ENCODE data around the gene HBEGF.

Gene HBEGF

DNA sequence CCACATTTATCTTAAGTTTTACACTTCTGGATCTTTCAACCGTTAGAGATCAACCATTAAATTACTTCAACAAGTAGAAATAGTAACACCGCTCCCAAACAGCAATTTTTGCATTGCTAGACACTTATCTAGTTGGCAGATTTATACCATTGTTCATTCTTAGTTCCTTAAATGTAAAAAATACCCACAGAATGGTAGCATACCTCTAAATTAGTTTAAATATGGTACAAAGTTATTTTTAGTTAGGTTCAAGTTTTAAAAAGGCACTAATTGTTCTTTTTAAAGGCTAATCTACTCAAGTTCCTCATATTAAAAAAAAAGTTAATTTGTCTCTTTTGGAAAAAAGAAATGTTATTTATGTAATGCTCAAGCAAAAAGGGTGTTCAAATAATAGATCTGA lies 51.6 kb downstream of the HBEGF start:
- no peak overlapping the region for H3K18ac ChIP-seq (ENCODE audit: low read length)
- no peak overlapping the region for H4K12ac ChIP-seq (ENCODE audit: low read depth, low read length)
- H4K91ac ChIP-seq (ENCODE audit: low read depth, low read length) = no peak overlapping the region
- no peak overlapping the region for H2AK5ac ChIP-seq (ENCODE audit: low read length)
- no peak overlapping the region for H3K23ac ChIP-seq (ENCODE audit: low read length)
- H2AFZ ChIP-seq (ENCODE audit: insufficient read depth, low read length, poor library complexity) = no peak overlapping the region
- no peak overlapping the region for H2BK5ac ChIP-seq (ENCODE audit: low read depth, low read length, poor library complexity)
- no peaks in the 10 kb centered on the region for H3K79me2 ChIP-seq (ENCODE audit: control insufficient read depth, insufficient read depth, low read length, poor library complexity)
- H4K8ac ChIP-seq (ENCODE audit: low read depth, low read length) = no peak overlapping the region
- H3K9ac ChIP-seq (ENCODE audit: low read length) = no peak overlapping the region
- H3K14ac ChIP-seq (ENCODE audit: low read length) = no peak overlapping the region
- H3K4me2 ChIP-seq (ENCODE audit: low read length) = no peak overlapping the region
- peaks cover 2 to 4% of the 10 kb centered on the region in 2 experiments for H3K4me1 ChIP-seq (ENCODE audit: control insufficient read depth in 1 of 2, insufficient read depth in 2 of 2, low read length in 2 of 2)
- H3K4ac ChIP-seq (ENCODE audit: low read depth, low read length) = no peak overlapping the region
- H2BK120ac ChIP-seq (ENCODE audit: insufficient read depth, low read length, poor library complexity) = no peak overlapping the region
- no CpG with 5 or more reads among the region's 2 CpGs for WGBS (ENCODE audit: extremely low coverage, insufficient coverage, insufficient read length)
- peaks cover 3 to 5% of the 10 kb centered on the region in 2 experiments for H3K36me3 ChIP-seq (ENCODE audit: control insufficient read depth in 1 of 2, insufficient read depth in 2 of 2, low read length in 2 of 2)
- H3K79me1 ChIP-seq (ENCODE audit: low read length) = peaks cover 5% of the 10 kb centered on the region
- H3K4me3 ChIP-seq (ENCODE audit: low read depth, low read length) = no peak overlapping the region
- no peaks in the 10 kb centered on the region for H3K27me3 ChIP-seq (ENCODE audit: insufficient read depth, low read length)
- no peak overlapping the region for H2BK12ac ChIP-seq (ENCODE audit: low read length)
- DNase-seq = no peak
- no peak overlapping the region for H3K27ac ChIP-seq (ENCODE audit: low read depth, low read length)
- no peaks in the 10 kb centered on the region for H3K9me3 ChIP-seq (ENCODE audit: insufficient read depth, low read depth, low read length)

DNA sequence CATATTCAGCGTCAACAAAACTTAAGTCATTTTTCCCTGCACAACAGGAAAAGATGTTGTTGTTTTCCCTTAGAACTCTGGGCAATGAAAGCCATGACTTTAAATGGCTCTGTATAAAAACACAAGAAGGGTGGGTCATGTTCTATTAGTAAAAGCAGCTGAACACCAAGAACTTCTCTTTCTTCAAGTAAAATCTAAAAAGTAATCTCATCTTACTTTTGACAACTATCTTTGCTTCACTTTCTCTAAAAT lies 52.6 kb downstream of the HBEGF start:
- Histone ChIP-seq H4K91ac (ENCODE audit: low read depth, low read length) (no peak overlapping the region), H3K14ac (ENCODE audit: low read length) (no peak overlapping the region), H3K4ac (ENCODE audit: low read depth, low read length) (no peak overlapping the region), H3K9ac (ENCODE audit: low read length) (no peak overlapping the region), H2AK5ac (ENCODE audit: low read length) (no peak overlapping the region), H3K4me2 (ENCODE audit: low read length) (no peak overlapping the region), H4K12ac (ENCODE audit: low read depth, low read length) (no peak overlapping the region), H3K4me3 (ENCODE audit: low read depth, low read length) (no peak overlapping the region), H3K27me3 (ENCODE audit: insufficient read depth, low read length) (no peaks in the 10 kb centered on the region), H3K4me1 (ENCODE audit: control insufficient read depth in 1 of 2, insufficient read depth in 2 of 2, low read length in 2 of 2) (peaks cover 1 to 2% of the 10 kb centered on the region in 2 experiments), H3K18ac (ENCODE audit: low read length) (no peak overlapping the region), H2BK12ac (ENCODE audit: low read length) (no peak overlapping the region), H2BK5ac (ENCODE audit: low read depth, low read length, poor library complexity) (no peak overlapping the region), H3K23ac (ENCODE audit: low read length) (no peak overlapping the region), H3K9me3 (ENCODE audit: insufficient read depth, low read depth, low read length) (no peaks in the 10 kb centered on the region), H3K79me1 (ENCODE audit: low read length) (peaks cover 5% of the 10 kb centered on the region), H3K27ac (ENCODE audit: low read depth, low read length) (no peak overlapping the region), H3K79me2 (ENCODE audit: control insufficient read depth, insufficient read depth, low read length, poor library complexity) (no peaks in the 10 kb centered on the region), H4K8ac (ENCODE audit: low read depth, low read length) (no peak overlapping the region), H2AFZ (ENCODE audit: insufficient read depth, low read length, poor library complexity) (no peak overlapping the region), H2BK120ac (ENCODE audit: insufficient read depth, low read length, poor library complexity) (no peak overlapping the region), H3K36me3 (ENCODE audit: control insufficient read depth in 1 of 2, insufficient read depth in 2 of 2, low read length in 2 of 2) (peaks cover 0 to 1% of the 10 kb centered on the region in 2 experiments)
- WGBS (ENCODE audit: extremely low coverage, insufficient coverage, insufficient read length) = no CpG with 5 or more reads among the region's 1 CpG
- no peak for DNase-seq

DNA sequence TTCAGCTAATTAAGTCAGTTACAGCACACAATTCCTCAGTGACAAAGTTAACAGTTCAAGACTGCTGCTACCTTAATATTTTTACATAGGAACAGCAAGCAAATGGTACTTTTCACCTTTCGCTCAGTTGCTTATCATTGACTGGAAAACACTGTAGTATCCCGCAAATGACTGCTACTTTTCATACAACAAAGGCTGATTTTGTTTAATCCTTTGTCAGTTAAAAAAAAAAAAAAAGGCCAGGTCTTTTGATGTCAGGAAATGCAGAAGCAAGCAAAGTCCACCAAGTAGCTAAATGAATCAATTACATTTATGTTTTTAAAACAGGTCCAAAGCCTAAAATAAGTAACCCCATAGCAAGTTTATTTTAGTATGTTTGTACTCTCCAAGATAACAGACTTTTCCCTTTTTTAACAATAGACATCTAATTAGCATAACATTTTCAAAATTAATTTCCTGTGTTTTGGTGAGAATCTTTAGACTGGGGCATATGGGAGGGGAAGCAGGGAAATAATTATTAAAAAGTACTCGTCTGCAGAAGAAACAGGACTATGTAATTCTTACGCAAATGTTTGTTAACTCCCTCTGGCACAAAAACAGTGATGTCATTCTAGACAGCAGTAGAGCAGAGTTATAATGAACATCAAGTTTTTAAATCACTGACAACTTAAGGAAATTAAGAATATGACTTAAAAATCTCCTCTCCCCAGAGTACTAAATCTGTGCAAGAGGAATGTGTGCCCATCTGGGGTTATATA lies 53.1 kb downstream of the HBEGF start:
- no CpG with 5 or more reads among the region's 4 CpGs for WGBS (ENCODE audit: extremely low coverage, insufficient coverage, insufficient read length)
- no peak overlapping the region for H4K91ac ChIP-seq (ENCODE audit: low read depth, low read length)
- H3K9ac ChIP-seq (ENCODE audit: low read length) = no peak overlapping the region

DNA sequence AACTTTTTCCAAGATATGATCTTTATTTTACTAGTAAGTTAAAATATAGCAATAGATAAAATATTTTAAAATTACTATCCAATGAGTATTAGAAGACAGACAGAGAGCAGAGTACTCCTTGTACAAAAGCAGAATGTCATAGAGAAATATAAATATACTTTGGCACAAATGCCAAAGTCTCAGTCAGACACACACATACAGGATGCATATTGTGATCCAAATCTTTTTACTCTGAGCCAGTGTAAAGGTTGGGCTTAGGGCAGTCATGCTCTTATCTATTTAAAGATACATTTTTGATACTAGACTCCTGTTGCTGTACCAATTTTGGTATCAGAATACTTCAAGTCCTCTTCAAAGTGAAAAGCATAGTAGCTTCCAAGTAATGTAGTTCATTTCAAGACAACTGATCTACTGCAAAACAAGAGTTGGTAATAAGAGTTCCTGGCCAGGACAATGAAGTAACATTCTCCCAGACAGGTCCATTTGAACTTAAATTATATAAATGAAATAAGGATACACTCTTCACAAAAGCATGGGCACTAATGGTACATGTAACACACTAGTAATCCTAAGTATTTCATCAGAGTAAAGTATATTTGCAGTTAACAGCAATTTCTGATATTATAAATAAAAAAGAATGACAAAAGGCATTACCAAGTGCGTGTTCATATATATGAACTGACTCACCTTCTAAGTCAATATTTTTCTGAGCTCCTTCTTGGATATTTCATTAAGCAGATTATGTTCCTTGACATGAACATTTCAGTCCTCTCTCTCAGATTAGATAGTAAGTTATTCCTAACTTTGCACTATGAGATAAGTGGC lies 54.0 kb downstream of the HBEGF start:
- Histone ChIP-seq H3K27ac (ENCODE audit: low read depth, low read length) (no peak overlapping the region), H2BK5ac (ENCODE audit: low read depth, low read length, poor library complexity) (no peak overlapping the region), H3K23ac (ENCODE audit: low read length) (no peak overlapping the region), H3K79me2 (ENCODE audit: control insufficient read depth, insufficient read depth, low read length, poor library complexity) (no peaks in the 10 kb centered on the region), H3K4me3 (ENCODE audit: low read depth, low read length) (no peak overlapping the region), H2BK12ac (ENCODE audit: low read length) (no peak overlapping the region), H3K14ac (ENCODE audit: low read length) (no peak overlapping the region), H4K91ac (ENCODE audit: low read depth, low read length) (no peak overlapping the region), H2AK5ac (ENCODE audit: low read length) (no peak overlapping the region), H3K9ac (ENCODE audit: low read length) (no peak overlapping the region), H3K4me2 (ENCODE audit: low read length) (no peak overlapping the region), H2AFZ (ENCODE audit: insufficient read depth, low read length, poor library complexity) (no peak overlapping the region), H3K79me1 (ENCODE audit: low read length) (peaks cover 3% of the 10 kb centered on the region), H3K36me3 (ENCODE audit: control insufficient read depth in 1 of 2, insufficient read depth in 2 of 2, low read length in 2 of 2) (no peaks in the 10 kb centered on the region), H3K4ac (ENCODE audit: low read depth, low read length) (no peak overlapping the region), H2BK120ac (ENCODE audit: insufficient read depth, low read length, poor library complexity) (no peak overlapping the region), H3K4me1 (ENCODE audit: control insufficient read depth in 1 of 2, insufficient read depth in 2 of 2, low read length in 2 of 2) (peaks cover 0 to 2% of the 10 kb centered on the region in 2 experiments), H4K8ac (ENCODE audit: low read depth, low read length) (no peak overlapping the region), H3K9me3 (ENCODE audit: insufficient read depth, low read depth, low read length) (no peaks in the 10 kb centered on the region), H3K18ac (ENCODE audit: low read length) (no peak overlapping the region), H4K12ac (ENCODE audit: low read depth, low read length) (no peak overlapping the region), H3K27me3 (ENCODE audit: insufficient read depth, low read length) (no peaks in the 10 kb centered on the region)
- no CpG with 5 or more reads among the region's 1 CpG for WGBS (ENCODE audit: extremely low coverage, insufficient coverage, insufficient read length)
- DNase-seq = no peak

More for the DNA sequence above, 53.1 kb downstream of the HBEGF start:
- Histone ChIP-seq H3K79me2 (ENCODE audit: control insufficient read depth, insufficient read depth, low read length, poor library complexity) (no peaks in the 10 kb centered on the region), H2BK5ac (ENCODE audit: low read depth, low read length, poor library complexity) (no peak overlapping the region), H3K4me1 (ENCODE audit: control insufficient read depth in 1 of 2, insufficient read depth in 2 of 2, low read length in 2 of 2) (peaks cover 0 to 2% of the 10 kb centered on the region in 2 experiments), H3K27ac (ENCODE audit: low read depth, low read length) (no peak overlapping the region), H2AFZ (ENCODE audit: insufficient read depth, low read length, poor library complexity) (no peak overlapping the region), H2BK120ac (ENCODE audit: insufficient read depth, low read length, poor library complexity) (no peak overlapping the region), H4K8ac (ENCODE audit: low read depth, low read length) (no peak overlapping the region), H3K79me1 (ENCODE audit: low read length) (peaks cover 3% of the 10 kb centered on the region), H2BK12ac (ENCODE audit: low read length) (no peak overlapping the region), H4K12ac (ENCODE audit: low read depth, low read length) (no peak overlapping the region), H3K23ac (ENCODE audit: low read length) (no peak overlapping the region), H3K4ac (ENCODE audit: low read depth, low read length) (no peak overlapping the region), H3K27me3 (ENCODE audit: insufficient read depth, low read length) (no peaks in the 10 kb centered on the region), H3K18ac (ENCODE audit: low read length) (no peak overlapping the region), H3K4me3 (ENCODE audit: low read depth, low read length) (no peak overlapping the region), H3K4me2 (ENCODE audit: low read length) (no peak overlapping the region), H3K14ac (ENCODE audit: low read length) (no peak overlapping the region), H3K36me3 (ENCODE audit: control insufficient read depth in 1 of 2, insufficient read depth in 2 of 2, low read length in 2 of 2) (no peaks in the 10 kb centered on the region), H2AK5ac (ENCODE audit: low read length) (no peak overlapping the region), H3K9me3 (ENCODE audit: insufficient read depth, low read depth, low read length) (no peaks in the 10 kb centered on the region)
- no peak for DNase-seq

Measured in trophoblast cell (in vitro differentiated cells and primary cell).